ENCODE measurements around the gene GJB2.
"Not testable (repeated sequence)": the region's sequence is repeated elsewhere in the genome, so short reads cannot be mapped to it uniquely, and the experiment has no call there.

GJB2 gene

GRCh38 chr13:20159646-20160305, 33.0 kb downstream of the GJB2 start:
- Histone ChIP-seq H3K27me3 (ENCODE audit: low read length) (no peaks in the 10 kb centered on the region; the same call in 1 of the 2 replicates), H3K36me3 (ENCODE audit: low read length) (no peaks in the 10 kb centered on the region), H3K27ac (ENCODE audit: low read depth, low read length) (no peak overlapping the region), H3K9me3 (ENCODE audit: insufficient read depth, low read length) (no peaks in the 10 kb centered on the region), H3K4me3 (ENCODE audit: insufficient read depth, low read length, poor library complexity, severe bottlenecking) (no peak overlapping the region), H2AFZ (ENCODE audit: low read depth, low read length, severe bottlenecking) (no peak overlapping the region), H3K9me2 (replicated peaks; ENCODE audit: insufficient read depth, low read length) (no peaks in the 10 kb centered on the region), H4K20me1 (ENCODE audit: low read depth, low read length) (0 out of 2 replicates have a peak, but pooled peaks cover 4% of the 10 kb centered on the region), H3K4me2 (ENCODE audit: low read depth, low read length, poor library complexity, severe bottlenecking) (peak overlapping the region; percentile 68), H3F3A (ENCODE audit: insufficient read depth) (peaks cover 12% of the 10 kb centered on the region; the same call in 1 of the 2 replicates), H3K79me2 (ENCODE audit: insufficient read depth, low read length) (no peaks in the 10 kb centered on the region), H3K9ac (ENCODE audit: low read length) (no peak overlapping the region)
- TF ChIP-seq CTCF (IDR thresholded peaks at IDR 0.05; ENCODE audit: insufficient read depth, low read length, poor library complexity, severe bottlenecking) (no peak), EZH2phosphoT487 (conservative IDR thresholded peaks at IDR 0.05; ENCODE audit: low read length) (no peak)

- Histone ChIP-seq H3K4me3 (ENCODE audit: insufficient read depth, low read length, poor library complexity, severe bottlenecking) (no peak overlapping the region), H3K4me2 (ENCODE audit: low read depth, low read length, poor library complexity, severe bottlenecking) (no peak overlapping the region), H3K27ac (ENCODE audit: low read depth, low read length) (no peak overlapping the region), H3K9me3 (ENCODE audit: insufficient read depth, low read length) (no peaks in the 10 kb centered on the region), H3K9ac (ENCODE audit: low read length) (no peak overlapping the region), H4K20me1 (ENCODE audit: low read depth, low read length) (0 out of 2 replicates have a peak, but pooled peaks cover 4% of the 10 kb centered on the region), H3K79me2 (ENCODE audit: insufficient read depth, low read length) (no peaks in the 10 kb centered on the region), H3F3A (ENCODE audit: insufficient read depth) (peaks cover 2% of the 10 kb centered on the region; the same call in 1 of the 2 replicates), H3K36me3 (ENCODE audit: low read length) (no peaks in the 10 kb centered on the region), H3K9me2 (replicated peaks; ENCODE audit: insufficient read depth, low read length) (no peaks in the 10 kb centered on the region), H2AFZ (ENCODE audit: low read depth, low read length, severe bottlenecking) (no peak overlapping the region), H3K27me3 (ENCODE audit: low read length) (no peaks in the 10 kb centered on the region)
- no peak for TF ChIP-seq EZH2phosphoT487 (conservative IDR thresholded peaks at IDR 0.05; ENCODE audit: low read length)
- TF ChIP-seq CTCF (IDR thresholded peaks at IDR 0.05; ENCODE audit: insufficient read depth, low read length, poor library complexity, severe bottlenecking) = no peak
These were observed 35.5 kb downstream of the GJB2 start for GRCh38 chr13:20157151-20157796.

- Histone ChIP-seq H3K27me3 (ENCODE audit: low read length) (no peaks in the 10 kb centered on the region), H2AFZ (ENCODE audit: low read depth, low read length, severe bottlenecking) (no peak overlapping the region), H3K36me3 (ENCODE audit: low read length) (no peaks in the 10 kb centered on the region), H3K9ac (ENCODE audit: low read length) (no peak overlapping the region), H3K4me2 (ENCODE audit: low read depth, low read length, poor library complexity, severe bottlenecking) (no peak overlapping the region), H3K27ac (ENCODE audit: low read depth, low read length) (no peak overlapping the region), H3K79me2 (ENCODE audit: insufficient read depth, low read length) (no peaks in the 10 kb centered on the region), H3K9me3 (ENCODE audit: insufficient read depth, low read length) (no peaks in the 10 kb centered on the region), H4K20me1 (ENCODE audit: low read depth, low read length) (no peaks in the 10 kb centered on the region), H3K9me2 (replicated peaks; ENCODE audit: insufficient read depth, low read length) (no peaks in the 10 kb centered on the region), H3K4me3 (ENCODE audit: insufficient read depth, low read length, poor library complexity, severe bottlenecking) (no peak overlapping the region), H3F3A (ENCODE audit: insufficient read depth) (no peaks in the 10 kb centered on the region)
- TF ChIP-seq CTCF (IDR thresholded peaks at IDR 0.05; ENCODE audit: insufficient read depth, low read length, poor library complexity, severe bottlenecking) (no peak), EZH2phosphoT487 (conservative IDR thresholded peaks at IDR 0.05; ENCODE audit: low read length) (no peak)
These were observed 36.0 kb downstream of the GJB2 start for GRCh38 chr13:20156702-20157101.

- H4K20me1 ChIP-seq (ENCODE audit: low read depth, low read length); H2AFZ ChIP-seq (ENCODE audit: low read depth, low read length, severe bottlenecking); H3K9ac ChIP-seq (ENCODE audit: low read length); H3K9me2 ChIP-seq (replicated peaks; ENCODE audit: insufficient read depth, low read length); H3K4me2 ChIP-seq (ENCODE audit: low read depth, low read length, poor library complexity, severe bottlenecking); H3K27me3 ChIP-seq (ENCODE audit: low read length); H3K4me3 ChIP-seq (ENCODE audit: insufficient read depth, low read length, poor library complexity, severe bottlenecking); H3K36me3 ChIP-seq (ENCODE audit: low read length); H3F3A ChIP-seq (ENCODE audit: insufficient read depth); H3K27ac ChIP-seq (ENCODE audit: low read depth, low read length); H3K9me3 ChIP-seq (ENCODE audit: insufficient read depth, low read length); H3K79me2 ChIP-seq (ENCODE audit: insufficient read depth, low read length): not testable (repeated sequence)
These were observed 39.4 kb downstream of the GJB2 start for GRCh38 chr13:20153290-20153689.

Measured in SU-DHL-6 (cell line).